Kasumi-1 (cell line): Measurements from ENCODE around the gene CDKAL1.
"Not testable (repeated sequence)": the region's sequence is repeated elsewhere in the genome, so short reads cannot be mapped to it uniquely, and the experiment has no call there.

Experiments used
- DNase-seq, 2 experiments: peaks; one replicate each; lab custom pipeline; 2025; lab: John Stamatoyannopoulos, UW

Gene CDKAL1

DNA sequence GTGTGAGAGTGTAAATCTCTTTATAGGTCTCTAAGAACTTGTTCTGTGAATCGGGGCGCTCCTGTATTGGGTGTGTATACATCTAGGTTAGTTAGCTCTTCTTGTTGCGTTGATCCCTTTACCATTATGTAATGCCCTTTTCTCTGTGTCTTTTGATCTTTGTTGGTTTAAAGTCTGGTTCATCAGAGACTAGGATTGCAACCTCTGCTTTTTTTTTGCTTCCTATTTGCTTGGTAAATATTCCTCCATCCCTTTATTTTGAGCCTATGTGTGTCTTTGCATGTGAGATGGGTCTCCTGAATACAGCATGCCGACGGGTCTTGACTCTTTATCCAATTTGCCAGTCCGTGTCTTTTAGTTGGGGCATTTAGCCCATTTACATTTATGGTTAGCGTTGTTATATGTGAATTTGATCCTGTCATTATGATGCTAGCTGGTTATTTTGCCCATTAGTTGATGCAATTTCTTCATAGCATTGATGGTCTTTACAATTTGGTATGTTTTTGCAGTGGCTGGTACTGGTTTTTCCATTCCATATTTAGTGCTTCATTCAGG lies 60.1 kb downstream of the CDKAL1 start:
- not testable (repeated sequence) for DNase-seq

DNA sequence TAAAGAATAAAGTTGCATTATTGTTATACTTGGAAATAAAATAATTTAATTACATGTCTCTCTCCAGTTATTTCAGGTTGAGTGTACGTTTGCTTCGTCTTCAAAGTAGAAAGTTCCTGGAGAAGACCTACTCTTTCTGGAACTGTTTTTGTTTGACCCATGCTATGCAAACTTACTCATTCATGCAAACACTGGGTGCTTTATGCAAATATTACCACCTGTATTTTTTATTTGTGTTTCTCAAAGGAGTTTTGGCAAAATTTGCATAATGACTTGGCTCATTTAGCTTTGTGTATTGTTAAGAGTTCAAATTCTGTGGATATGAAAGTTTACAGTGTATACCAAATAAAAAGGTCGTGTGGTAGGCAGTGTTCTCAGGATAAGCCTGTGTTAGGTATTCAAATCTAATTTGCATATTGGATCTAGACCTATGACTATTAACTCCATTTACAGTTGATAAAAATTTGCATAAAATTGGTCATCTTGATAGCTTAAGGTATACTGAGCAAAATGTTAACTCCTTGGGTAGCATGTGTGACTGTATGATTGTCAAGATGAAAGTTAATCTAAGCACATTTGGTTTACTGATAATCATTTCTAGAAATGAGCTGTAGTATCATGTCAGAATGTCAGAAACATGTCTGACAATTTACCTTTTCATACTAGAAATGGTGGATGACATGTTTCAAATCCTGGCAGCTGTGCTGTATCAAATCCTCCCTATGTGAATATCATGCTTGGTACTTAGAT lies 65.2 kb downstream of the CDKAL1 start:
- no peak for DNase-seq

DNA sequence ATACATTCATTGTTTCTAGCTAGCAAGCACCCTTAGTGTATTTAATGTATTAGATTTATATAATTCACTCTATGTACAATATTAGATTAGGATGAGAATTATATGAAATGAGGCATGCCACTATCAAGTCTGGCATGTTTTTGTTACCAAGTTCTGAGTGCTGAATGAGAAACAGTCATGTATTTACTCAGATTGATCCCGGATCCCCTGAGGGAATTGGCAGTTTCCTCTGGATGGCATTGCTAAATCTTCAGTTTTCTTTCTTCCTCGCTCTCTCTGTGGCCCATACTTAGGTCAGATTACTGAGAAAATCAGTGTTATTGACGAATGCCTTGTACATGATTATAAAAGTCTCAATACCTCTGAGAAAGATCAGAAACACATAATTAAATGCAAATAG lies 66.6 kb downstream of the CDKAL1 start:
- no peak for DNase-seq

DNA sequence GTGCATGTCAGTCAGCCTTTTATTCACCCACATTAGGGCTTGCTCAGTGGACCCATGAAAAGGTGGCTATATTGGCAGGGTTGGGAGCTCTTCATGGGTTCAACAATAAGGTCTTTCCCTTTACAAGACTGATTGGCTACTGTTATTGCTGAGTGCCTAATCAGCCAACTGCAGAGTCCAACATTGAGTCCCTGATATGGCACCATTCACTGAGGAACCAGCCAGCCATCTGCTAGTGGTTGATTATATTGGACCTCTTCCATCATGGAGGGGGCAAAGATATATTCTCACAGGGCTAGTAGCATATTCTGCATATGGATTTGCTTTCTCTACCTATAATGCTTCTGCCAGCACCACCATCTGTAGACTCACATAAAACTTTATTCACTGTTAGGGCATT lies 69.9 kb downstream of the CDKAL1 start:
- no peak for DNase-seq

DNA sequence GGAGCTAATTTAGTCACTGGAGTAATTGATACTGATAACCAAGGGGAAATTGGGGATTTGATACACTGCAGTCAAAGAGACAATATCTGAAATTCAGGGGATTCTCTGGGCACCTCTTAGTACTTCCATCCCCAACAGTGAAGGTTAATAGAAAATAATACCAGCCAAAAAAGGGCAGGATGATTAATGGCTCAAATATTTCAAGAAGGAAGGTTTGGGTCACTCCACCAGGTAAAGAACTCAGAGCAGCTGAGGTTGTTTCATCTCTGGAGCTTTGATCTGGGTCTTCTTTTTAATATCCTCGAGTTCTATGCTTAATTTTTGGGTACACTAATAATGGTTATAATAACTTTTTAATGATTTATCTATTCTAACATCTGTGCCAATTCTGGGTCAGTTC lies 70.8 kb downstream of the CDKAL1 start:
- DNase-seq: no peak

DNA sequence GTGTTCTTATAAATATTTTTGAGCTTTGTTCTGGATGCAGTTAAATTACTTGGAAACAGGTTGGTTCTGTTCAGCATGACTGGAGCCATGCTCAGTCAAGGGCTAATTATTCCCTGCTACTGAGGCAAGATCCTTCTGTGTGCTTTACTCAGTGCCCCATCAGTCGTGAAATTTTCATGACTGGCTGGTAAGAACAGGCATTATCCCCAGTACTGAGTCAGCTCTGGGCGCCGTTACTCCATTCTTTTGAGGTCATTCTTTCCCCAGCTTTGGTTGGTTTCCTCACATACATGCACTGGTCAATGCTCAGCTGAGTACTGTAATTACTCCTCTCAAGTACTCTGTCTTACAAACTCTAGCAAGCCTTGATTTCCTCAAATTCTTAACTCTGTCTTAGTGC lies 71.3 kb downstream of the CDKAL1 start:
- no peak for DNase-seq

DNA sequence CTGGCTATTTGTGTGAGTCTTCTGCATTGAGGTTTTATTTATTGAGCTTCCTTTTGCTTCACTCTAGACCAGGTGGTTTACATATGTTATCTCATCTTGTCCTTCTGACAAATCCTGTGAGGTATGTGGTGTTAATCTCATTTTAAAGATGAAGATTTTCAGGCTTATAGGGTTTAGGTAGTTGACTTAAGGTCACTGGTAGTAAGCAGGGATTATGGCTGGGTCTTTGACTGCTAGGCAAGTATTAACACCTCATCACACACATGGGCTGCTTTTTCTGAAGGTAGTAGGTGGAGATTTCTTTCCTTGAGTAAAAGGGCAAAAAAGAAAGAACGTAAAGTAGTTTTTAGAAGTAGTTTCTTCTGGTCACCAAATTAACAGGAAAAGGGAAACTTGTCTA lies 72.6 kb downstream of the CDKAL1 start:
- DNase-seq: no peak

DNA sequence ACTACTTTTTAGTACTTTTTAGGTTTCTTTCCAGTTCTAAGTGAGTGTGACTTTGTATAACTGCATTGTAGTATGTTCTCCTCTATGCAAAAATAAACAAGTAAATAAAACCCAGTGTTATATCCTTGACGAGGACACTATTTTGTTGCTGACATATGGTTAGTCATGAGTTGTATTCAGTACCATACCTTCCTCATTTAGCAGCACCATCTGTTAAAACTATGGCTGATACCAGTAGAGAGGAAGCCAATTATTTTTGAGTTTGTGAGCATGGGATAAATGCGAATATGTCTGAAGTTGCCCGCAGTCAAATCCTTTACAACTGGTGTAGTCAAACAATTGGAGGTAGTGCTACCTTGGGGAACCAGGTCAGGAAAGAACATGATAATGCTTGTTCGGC lies 74.1 kb downstream of the CDKAL1 start:
- peak in 1 of 2 experiments; percentile 6 for DNase-seq

DNA sequence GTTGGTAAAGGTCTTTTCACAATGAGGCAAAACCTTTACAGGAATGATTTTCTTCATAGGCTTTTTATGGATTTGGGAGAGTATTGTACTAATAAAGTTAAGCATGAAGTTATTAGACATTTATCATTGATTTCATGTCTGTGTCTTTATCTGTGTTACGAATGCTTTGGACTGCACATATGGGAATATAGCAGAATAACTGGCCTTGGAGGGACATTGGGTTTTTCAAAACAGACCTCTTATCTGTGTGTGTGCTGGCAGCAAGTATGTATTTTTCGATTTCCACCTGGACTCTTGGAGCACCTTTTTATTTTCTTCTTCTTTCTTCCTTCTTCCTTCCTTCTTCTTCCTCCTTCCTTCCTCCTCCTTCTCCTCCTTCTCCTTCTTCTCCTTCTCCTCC lies 74.6 kb downstream of the CDKAL1 start:
- DNase-seq: no peak

DNA sequence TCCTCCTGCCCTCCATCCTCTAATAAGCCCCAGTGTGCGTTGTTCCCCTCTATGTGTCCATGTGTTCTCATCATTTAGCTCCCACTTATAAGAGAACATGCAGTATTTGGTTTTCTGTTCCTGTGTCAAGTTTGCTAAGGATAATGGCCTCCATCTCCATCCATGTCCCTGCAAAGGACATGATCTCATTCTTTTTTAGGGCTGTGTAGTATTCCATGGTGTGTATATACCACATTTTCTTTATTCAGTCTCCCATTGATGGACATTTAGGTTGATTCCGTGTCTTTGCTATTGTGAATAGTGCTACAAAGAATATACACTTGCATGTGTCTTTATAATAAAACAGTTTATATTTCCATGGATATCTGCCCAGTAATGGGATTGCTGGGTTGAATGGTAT lies 75.7 kb downstream of the CDKAL1 start:
- DNase-seq: not testable (repeated sequence)

DNA sequence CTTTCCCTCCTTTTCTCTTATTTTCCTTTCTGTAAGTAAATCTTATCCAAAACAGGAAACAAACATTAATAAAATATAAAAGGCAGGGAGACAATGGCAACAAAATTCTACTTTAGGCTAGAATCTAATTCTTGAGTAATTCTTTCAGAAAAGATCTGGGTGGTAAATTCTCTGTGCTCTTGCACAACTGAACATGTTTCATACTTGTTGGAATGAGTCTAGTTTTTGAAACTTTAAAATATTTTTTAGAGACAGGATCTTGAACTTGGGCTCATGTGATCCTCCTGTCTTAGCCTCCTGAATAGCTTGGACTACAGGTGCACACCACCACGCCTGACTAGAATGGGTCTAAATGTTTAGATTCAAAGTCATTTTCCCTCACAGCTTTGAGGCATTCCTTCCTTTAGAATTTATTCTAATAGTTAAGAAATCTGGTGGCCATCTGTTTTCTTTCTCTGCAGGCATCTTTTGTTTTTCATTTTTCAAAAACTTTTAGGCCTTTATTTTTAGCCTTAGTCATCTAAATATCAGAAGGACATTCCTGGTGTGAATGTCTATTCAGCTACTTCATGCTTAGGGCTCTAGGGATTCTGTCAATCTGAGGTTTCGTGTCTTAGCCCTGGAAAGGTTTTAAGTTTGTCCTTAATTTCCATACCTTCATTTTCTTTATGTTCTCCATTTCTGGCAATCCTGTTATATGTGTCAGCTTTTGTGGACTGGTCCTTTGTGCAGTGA lies 76.5 kb downstream of the CDKAL1 start:
- no peak for DNase-seq

DNA sequence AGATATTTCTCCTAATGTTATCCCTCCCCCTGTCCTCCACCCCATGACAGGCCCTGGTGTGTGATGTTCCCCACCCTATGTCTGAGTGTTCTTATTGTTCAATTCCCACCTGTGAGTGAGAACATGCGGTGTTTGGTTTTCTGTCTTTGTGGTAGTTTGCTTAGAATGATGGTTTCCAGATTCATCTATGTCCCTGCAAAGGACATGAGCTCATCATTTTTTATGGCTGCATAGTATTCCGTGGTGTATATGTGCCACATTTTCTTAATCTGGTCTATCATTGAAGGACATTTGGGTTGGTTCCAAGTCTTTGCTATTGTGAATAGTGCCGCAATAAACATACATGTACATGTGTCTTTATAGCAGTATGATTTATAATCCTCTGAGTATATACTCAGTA lies 83.3 kb downstream of the CDKAL1 start:
- not testable (repeated sequence) for DNase-seq

DNA sequence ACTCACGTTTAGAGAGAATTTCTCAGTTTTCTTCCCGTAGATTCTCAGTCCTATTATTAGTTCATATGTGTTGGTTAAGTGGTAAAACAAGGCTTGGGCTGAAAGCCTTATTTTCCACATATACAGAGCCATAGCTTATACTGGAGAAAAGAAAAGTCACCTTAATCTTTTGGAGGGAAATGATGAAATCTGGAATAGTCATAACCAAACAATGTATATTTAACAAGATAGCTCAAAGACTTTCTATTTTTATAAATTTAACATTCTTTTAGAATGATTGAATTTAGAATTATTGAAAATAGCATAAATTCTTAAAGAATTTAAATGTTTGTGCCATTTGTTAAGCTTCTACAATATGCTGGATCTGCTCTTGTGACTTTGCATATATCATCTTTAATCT lies 85.8 kb downstream of the CDKAL1 start:
- DNase-seq: no peak

DNA sequence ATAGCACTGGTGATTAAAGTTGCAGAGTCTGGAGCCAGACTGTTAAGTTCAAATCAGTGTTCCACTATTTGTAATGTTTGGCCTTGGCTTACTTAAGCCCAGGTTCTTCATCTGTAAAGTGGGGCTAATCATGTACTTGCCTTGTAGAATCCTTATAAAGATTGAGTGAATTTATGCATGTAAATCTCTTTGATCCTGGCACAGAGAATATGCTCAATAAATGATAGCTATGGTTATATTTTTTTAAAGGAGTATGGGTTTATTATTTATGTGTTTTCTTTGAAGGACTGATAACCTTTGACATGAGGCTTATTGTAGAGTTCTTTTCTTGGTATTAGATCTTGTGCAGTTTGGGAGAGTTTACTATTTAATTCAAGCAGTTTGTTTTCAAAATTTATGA lies 89.5 kb downstream of the CDKAL1 start:
- no peak for DNase-seq

DNA sequence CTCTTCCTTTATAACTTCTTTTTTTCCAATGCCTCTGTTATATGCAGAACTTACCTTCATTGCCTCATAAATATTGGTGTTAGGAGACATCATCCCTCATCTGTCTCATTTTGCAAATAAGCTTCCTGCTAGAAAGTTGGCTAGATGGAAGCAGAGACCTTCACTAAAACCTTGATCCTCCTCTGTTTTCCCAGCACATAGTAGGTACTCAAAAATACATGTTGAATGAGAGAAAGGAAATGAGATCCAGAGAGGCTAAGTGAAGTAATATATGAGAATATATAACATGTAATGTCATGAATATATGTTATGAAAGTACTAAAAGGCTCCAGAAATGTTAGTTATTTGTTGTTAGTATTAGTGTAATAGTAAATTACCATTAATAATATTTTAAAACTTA lies 91.9 kb downstream of the CDKAL1 start:
- no peak for DNase-seq

DNA sequence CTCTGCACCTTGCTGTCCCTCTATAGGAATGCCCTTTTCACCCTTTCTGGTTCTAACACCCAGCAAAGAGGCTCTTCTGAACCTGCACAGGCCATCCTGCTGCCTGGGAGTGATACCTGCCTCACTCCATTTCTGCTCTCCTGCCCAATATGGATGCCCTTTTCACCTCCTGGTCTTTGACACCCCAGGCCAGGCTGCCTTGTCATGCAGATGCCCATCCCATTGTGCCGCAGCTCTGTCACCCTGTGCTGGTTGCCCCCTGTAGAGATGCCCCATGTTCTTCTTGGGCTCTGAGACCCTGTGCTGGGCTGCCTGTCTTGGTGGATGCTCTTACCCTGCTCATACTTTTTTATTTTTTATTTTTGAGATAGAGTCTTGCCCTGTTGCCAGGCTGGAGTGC lies 95.3 kb downstream of the CDKAL1 start:
- no peak for DNase-seq

DNA sequence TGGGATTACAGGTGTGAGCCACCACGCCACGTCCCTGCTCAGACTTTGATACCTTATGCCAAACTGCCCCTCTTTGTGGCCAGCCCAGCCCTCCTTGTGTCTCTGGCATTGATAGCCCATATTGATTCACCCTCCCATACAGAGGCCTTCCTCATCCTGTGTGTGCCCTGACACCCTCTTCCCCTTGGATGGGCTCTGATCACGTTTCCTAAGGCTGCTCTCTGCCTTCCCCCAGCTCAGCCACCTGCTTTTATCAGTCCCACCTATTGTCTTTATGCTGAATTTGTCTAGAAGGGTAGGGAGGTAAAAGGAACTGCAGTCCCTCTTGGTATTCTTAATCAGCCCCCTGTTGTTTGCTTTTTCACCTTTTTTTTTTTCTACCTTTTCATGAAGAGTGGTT lies 95.9 kb downstream of the CDKAL1 start:
- DNase-seq: no peak

DNA sequence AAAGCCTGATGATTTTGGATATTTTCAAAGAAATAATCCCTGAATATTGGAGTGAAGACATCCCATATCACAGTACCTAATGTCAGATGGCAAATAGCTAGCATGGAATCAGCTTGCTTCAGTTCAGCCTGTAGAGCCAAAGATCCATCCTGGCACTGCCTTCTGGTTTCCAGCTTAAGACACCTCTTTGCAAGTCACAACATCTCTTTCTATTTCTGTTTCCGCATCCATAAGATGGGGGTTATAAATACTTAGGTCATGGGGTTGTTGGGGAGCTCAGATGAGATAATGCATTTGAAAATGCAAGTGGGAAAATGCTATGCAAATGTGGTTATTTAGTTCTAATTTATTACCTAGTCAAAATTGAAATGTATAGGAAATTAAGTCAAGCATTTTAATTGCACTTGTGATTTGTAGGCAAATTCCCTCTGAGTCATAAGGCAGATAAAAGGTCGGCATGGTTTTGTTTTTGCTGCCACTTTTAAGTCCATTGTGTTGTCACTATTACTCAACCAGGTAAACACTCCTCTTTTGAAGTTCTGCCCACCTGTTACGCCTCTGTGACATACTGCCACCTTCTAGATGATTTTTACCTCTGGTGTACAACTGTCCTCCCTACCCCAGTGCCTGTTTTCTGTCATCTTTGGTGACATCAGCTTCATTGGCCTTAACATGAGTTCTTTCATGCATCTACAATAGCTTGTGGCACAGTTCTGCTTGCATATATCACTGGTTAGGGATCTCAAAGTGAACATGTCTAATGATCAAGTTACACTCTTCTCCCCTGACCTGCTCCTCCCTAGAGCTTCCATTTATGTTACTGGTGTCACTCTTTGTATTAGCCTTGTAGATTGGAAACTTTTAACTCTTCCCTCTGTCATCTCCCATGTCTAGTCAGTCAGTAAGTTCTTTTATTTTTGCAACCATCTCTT lies 96.6 kb downstream of the CDKAL1 start:
- no peak for DNase-seq

DNA sequence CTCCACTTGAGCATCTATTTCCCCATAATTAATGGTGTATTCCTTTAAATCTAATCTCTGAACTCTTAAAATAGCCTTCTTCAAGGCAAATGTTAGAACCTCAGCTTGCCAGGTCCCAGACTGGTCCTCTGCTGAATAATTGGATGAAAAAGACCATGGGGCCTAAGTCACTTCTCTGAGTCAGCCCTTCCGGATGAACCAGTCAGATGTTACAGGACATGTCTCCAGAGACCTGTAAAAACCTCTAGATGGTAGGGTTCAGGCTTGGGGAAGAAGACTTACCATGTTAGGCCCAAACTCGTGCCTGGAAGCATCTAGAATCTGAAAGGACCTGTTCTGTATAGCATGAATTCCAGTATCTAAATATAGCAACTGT lies 97.3 kb downstream of the CDKAL1 start:
- DNase-seq: no peak

DNA sequence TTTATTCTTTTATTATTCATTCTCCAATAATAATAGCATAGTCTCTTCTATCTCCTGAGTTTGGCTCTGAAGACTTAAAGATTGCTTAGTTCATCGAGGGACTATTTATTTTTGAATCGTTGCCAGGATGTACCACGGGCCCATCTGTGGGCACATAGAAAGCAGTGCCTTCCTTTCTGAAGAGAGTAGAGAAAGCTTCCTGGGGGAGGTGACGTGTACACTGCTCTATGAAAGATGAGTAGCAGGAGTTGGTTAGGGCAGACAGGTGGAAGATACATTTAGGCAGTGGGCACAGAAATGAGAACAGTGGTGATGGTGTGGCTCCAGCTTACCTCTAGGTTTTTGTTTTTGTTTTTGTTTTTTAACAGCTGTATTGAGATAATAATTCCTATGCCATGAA lies 98.4 kb downstream of the CDKAL1 start:
- DNase-seq: no peak

DNA sequence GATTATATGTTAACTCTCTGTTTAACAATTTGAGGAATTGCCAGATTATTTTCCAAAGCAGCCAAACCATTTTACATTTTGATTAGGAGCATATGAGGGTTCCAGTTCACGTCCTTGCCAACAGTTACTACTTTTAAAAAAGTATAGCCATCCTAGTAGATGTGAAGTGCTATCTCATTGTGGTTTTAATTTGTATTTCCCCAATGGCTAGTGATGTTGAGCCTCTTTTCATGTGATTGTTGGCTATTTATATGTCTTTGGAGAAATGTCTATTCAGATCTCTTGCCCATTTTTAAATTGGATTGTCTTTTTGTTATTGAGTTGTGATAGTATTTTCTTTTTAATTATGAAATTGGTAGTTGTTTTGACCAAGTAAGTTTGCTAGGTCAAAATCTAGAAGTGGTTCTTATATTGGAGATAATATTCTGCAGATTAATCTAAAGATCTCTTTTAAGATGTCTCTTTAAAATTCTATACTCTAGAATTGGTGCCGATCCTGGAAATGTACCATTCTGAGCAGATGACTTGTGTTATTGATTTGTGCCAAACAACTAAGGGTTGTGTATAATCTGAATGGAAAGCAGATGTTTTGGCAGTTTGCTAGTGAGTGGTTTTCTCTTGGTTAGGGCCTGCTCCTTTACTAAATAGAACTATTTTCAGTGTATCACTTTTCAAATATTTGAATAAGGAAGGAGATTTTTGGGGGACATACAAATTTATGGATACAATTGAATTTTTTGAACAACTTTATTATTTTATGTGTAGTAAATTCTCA lies 99.5 kb downstream of the CDKAL1 start:
- no peak for DNase-seq

DNA sequence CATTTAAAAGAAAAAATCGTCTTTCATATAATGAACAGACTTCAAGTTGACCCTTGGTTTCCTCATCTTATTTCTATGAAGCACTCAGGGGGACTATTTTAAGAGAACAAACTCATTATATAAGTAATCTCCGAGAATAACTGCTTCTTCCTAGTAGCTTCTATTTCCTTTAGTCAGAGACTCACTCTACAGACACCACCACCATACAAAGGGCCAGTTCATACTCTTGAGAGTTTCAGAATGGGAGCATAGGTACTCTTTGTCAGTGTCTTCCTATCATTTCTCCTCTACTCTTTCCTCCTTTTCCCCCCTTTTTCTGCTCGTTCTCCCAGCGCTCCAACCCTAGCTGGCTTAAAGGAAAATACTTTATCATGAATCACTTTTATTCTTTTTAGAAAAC lies 104.9 kb downstream of the CDKAL1 start:
- no peak for DNase-seq
